ENCODE measurements around the gene CER1.

DNA sequence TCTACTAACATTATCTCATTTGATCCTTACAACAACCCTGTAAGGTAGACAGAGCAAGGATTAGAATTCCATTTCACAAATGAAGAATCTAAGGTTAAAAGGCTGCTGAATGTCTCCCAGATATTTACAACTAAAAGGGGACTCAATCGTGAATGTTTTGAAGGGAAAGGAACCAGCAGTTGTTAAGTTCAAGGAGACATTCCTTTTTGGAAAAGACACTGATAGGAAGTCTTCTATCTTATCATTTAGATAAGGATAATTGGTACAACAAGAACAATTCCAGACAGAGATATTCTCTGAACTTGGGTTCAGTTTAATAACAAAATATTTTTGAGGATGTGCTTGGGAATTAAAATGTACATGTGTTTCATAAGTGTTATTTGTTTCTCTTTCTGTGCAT, 37.5 kb upstream of the CER1 start:
- TF ChIP-seq, protein P1, sequence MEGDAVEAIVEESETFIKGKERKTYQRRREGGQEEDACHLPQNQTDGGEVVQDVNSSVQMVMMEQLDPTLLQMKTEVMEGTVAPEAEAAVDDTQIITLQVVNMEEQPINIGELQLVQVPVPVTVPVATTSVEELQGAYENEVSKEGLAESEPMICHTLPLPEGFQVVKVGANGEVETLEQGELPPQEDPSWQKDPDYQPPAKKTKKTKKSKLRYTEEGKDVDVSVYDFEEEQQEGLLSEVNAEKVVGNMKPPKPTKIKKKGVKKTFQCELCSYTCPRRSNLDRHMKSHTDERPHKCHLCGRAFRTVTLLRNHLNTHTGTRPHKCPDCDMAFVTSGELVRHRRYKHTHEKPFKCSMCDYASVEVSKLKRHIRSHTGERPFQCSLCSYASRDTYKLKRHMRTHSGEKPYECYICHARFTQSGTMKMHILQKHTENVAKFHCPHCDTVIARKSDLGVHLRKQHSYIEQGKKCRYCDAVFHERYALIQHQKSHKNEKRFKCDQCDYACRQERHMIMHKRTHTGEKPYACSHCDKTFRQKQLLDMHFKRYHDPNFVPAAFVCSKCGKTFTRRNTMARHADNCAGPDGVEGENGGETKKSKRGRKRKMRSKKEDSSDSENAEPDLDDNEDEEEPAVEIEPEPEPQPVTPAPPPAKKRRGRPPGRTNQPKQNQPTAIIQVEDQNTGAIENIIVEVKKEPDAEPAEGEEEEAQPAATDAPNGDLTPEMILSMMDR (IDR thresholded peaks at IDR 0.05; ENCODE audit: control extremely low read depth in 1 of 3, insufficient read depth in 1 of 3, low read depth in 1 of 3, low read length in 3 of 3), result no peak
- TF ChIP-seq GABPA (IDR thresholded peaks at IDR 0.05; ENCODE audit: borderline replicate concordance, insufficient read depth, low read length), result no peak
- no peak for TF ChIP-seq TEAD4 (IDR thresholded peaks at IDR 0.05; ENCODE audit: low read depth, low read length)
- no peak for TF ChIP-seq BCL11A (IDR thresholded peaks at IDR 0.05; ENCODE audit: low read depth in 2 of 2, low read length in 2 of 2)
- TF ChIP-seq JUND (IDR thresholded peaks at IDR 0.05; ENCODE audit: low read length), result no peak
- TF ChIP-seq EZH2 (IDR thresholded peaks at IDR 0.05; ENCODE audit: low read depth, low read length, severe bottlenecking), result no peak
- no peak for TF ChIP-seq POLR2AphosphoS5 (IDR thresholded peaks at IDR 0.05; ENCODE audit: low read depth, low read length)
- TF ChIP-seq YY1 (IDR thresholded peaks at IDR 0.05; ENCODE audit: low read depth, low read length), result no peak
- no peak for TF ChIP-seq TBP (IDR thresholded peaks at IDR 0.05; ENCODE audit: low read depth, low read length)
- TF ChIP-seq NRF1 (IDR thresholded peaks at IDR 0.05; ENCODE audit: low read depth, low read length), result no peak
- TF ChIP-seq TCF12 (IDR thresholded peaks at IDR 0.05; ENCODE audit: low read depth, low read length), result no peak
